K562 (cell line): ENCODE measurements around the gene PGP.

ENCODE experiments used
- C11orf30 ChIP-seq: fragments of 450-650 bp; IDR thresholded peaks from 2 replicates; pipeline ENCODE4 v1.6.1; 2016; ENCODE audit warnings: low read depth, mild to moderate bottlenecking
- GABPB1 ChIP-seq: sonication (generic); formaldehyde crosslinking; IDR thresholded peaks from 2 replicates; pipeline ENCODE4 v1.8.0; 2022; ENCODE audit warnings: mild to moderate bottlenecking, missing genetic modification reagents
- GATAD2A ChIP-seq: fragments of 450-650 bp; IDR thresholded peaks from 2 replicates; pipeline ENCODE4 v1.6.1; 2017
- KLF6 ChIP-seq: fragments of 250-450 bp; sonication (Bioruptor Pico); IDR thresholded peaks from 2 replicates; pipeline ENCODE4 v1.4.0; 2020; ENCODE audit warnings: mild to moderate bottlenecking, moderate library complexity, borderline replicate concordance
- MXI1 ChIP-seq: IDR thresholded peaks from 2 replicates; pipeline ENCODE4 v1.6.1; 2011; ENCODE audit warnings: low read depth, mild to moderate bottlenecking, improper control_type of control experiment, low read length
- NFE2 ChIP-seq: IDR thresholded peaks from 2 replicates; pipeline ENCODE4 v1.6.1; 2014; ENCODE audit warnings: antibody characterized with exemption, low read depth
- POLR2A ChIP-seq: fragments of 450-650 bp; conservative IDR thresholded peaks from 2 replicates; pipeline ENCODE4 v1.6.1; 2016
- POLR2B ChIP-seq: fragments of 450-650 bp; IDR thresholded peaks from 2 replicates; pipeline ENCODE4 v1.6.1; 2018; ENCODE audit warnings: low read depth; ENCODE audit not compliant: partially characterized antibody
- YBX1 ChIP-seq: fragments of 450-650 bp; IDR thresholded peaks from 2 replicates; pipeline ENCODE4 v1.7.1; 2016; ENCODE audit warnings: mild to moderate bottlenecking
- ZNF24 ChIP-seq: fragments of 450-650 bp; IDR thresholded peaks from 2 replicates; pipeline ENCODE4 v1.6.1; 2016
- TF ChIP-seq, protein P1 (sequence below): fragments of 450-650 bp; formaldehyde crosslinking; IDR thresholded peaks from 2 replicates; pipeline ENCODE4 v1.4.0; 2020; ENCODE audit warnings: mild to moderate bottlenecking, moderate library complexity
- TF ChIP-seq, protein P2 (sequence below), 3 experiments: IDR thresholded peaks in 2 of 3; conservative IDR thresholded peaks in 1 of 3; 2 replicates each; pipeline ENCODE4 v1.5.1; 2011 to 2012; ENCODE audit warnings: low read length in 3 of 3, mild to moderate bottlenecking in 3 of 3, control low read depth in 2 of 3, improper control_type of control experiment in 1 of 3, inconsistent platforms in 1 of 3, low read depth in 1 of 3, mixed read lengths in 1 of 3, moderate library complexity in 1 of 3; ENCODE audit not compliant: insufficient read depth in 2 of 3
- TF ChIP-seq, protein P3 (sequence below): sonication (generic); formaldehyde crosslinking; IDR thresholded peaks from 2 replicates; pipeline ENCODE4 v1.9.0; 2022; ENCODE audit warnings: mild to moderate bottlenecking, missing genetic modification reagents
- TF ChIP-seq, protein P4 (sequence below): fragments of 250-450 bp; sonication (Bioruptor Pico); IDR thresholded peaks from 2 replicates; pipeline ENCODE4 v1.4.0; 2020; ENCODE audit warnings: mild to moderate bottlenecking, moderate library complexity

DNA sequence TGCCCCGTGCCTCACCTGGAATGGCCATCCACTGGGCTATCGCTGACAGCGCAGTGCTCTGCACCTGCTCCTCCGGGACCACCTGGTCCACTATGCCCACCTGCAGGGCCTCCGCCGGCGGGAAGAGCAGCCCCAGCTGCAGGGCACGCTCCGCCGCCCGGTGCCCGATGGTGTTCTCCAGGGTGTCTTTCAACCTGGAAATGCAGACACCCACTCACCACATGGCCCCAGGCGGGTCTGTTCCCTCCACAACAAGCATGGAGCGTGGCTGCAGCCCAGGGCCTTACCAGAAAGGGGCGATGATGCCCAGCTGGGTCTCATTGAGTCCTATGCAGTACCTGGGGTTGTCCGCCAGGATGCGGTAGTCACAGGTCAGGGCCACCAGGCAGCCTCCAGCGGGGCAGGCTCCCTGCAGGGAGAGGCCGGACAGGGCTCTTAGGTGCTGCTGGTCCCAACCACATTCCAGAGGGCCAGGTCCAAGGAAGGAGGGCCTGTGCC, 28.4 kb upstream of the PGP start:
- TF ChIP-seq ZNF24 (no peak), KLF6 (CRISPR knock-in tag) (no peak), C11orf30 (no peak), POLR2A (no peak), NFE2 (no peak), GABPB1 (no peak), POLR2B (no peak), GATAD2A (no peak), MXI1 (no peak), YBX1 (no peak)
- TF ChIP-seq, protein P1, sequence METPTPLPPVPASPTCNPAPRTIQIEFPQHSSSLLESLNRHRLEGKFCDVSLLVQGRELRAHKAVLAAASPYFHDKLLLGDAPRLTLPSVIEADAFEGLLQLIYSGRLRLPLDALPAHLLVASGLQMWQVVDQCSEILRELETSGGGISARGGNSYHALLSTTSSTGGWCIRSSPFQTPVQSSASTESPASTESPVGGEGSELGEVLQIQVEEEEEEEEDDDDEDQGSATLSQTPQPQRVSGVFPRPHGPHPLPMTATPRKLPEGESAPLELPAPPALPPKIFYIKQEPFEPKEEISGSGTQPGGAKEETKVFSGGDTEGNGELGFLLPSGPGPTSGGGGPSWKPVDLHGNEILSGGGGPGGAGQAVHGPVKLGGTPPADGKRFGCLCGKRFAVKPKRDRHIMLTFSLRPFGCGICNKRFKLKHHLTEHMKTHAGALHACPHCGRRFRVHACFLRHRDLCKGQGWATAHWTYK, result no peak
- TF ChIP-seq, protein P2, sequence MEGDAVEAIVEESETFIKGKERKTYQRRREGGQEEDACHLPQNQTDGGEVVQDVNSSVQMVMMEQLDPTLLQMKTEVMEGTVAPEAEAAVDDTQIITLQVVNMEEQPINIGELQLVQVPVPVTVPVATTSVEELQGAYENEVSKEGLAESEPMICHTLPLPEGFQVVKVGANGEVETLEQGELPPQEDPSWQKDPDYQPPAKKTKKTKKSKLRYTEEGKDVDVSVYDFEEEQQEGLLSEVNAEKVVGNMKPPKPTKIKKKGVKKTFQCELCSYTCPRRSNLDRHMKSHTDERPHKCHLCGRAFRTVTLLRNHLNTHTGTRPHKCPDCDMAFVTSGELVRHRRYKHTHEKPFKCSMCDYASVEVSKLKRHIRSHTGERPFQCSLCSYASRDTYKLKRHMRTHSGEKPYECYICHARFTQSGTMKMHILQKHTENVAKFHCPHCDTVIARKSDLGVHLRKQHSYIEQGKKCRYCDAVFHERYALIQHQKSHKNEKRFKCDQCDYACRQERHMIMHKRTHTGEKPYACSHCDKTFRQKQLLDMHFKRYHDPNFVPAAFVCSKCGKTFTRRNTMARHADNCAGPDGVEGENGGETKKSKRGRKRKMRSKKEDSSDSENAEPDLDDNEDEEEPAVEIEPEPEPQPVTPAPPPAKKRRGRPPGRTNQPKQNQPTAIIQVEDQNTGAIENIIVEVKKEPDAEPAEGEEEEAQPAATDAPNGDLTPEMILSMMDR (IDR thresholded peaks at IDR 0.05 in 2 of 3, conservative IDR thresholded peaks at IDR 0.05 in 1 of 3; ENCODE audit: insufficient read depth in 2 of 3, low read depth in 1 of 3, low read length in 3 of 3), result peak in 2 of 3 experiments; percentile 26 to 59; a peak in 4 of 6 replicates
- TF ChIP-seq, protein P3, sequence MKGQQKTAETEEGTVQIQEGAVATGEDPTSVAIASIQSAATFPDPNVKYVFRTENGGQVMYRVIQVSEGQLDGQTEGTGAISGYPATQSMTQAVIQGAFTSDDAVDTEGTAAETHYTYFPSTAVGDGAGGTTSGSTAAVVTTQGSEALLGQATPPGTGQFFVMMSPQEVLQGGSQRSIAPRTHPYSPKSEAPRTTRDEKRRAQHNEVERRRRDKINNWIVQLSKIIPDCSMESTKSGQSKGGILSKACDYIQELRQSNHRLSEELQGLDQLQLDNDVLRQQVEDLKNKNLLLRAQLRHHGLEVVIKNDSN, result no peak
- TF ChIP-seq, protein P4, sequence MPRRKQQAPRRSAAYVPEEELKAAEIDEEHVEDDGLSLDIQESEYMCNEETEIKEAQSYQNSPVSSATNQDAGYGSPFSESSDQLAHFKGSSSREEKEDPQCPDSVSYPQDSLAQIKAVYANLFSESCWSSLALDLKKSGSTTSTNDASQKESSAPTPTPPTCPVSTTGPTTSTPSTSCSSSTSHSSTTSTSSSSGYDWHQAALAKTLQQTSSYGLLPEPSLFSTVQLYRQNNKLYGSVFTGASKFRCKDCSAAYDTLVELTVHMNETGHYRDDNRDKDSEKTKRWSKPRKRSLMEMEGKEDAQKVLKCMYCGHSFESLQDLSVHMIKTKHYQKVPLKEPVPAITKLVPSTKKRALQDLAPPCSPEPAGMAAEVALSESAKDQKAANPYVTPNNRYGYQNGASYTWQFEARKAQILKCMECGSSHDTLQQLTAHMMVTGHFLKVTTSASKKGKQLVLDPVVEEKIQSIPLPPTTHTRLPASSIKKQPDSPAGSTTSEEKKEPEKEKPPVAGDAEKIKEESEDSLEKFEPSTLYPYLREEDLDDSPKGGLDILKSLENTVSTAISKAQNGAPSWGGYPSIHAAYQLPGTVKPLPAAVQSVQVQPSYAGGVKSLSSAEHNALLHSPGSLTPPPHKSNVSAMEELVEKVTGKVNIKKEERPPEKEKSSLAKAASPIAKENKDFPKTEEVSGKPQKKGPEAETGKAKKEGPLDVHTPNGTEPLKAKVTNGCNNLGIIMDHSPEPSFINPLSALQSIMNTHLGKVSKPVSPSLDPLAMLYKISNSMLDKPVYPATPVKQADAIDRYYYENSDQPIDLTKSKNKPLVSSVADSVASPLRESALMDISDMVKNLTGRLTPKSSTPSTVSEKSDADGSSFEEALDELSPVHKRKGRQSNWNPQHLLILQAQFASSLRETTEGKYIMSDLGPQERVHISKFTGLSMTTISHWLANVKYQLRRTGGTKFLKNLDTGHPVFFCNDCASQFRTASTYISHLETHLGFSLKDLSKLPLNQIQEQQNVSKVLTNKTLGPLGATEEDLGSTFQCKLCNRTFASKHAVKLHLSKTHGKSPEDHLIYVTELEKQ (CRISPR knock-in tag), result no peak
